HG03354 (cell line): ENCODE measurements around the gene DTD2.
"Not testable (repeated sequence)": the region's sequence is repeated elsewhere in the genome, so short reads cannot be mapped to it uniquely, and the experiment has no call there.

Source experiments
- ATAC-seq: cut with Tn5 transposase; IDR thresholded peaks from one replicate; pipeline ENCODE4 v1.9.1; 2021; ENCODE audit warnings: mild to moderate bottlenecking; ENCODE audit not compliant: unreplicated experiment, poor library complexity, severe bottlenecking

DTD2 gene

GRCh38 chr14:31445703-31446102 is 11.6 kb downstream of the DTD2 start:
- ATAC-seq, result no peak

GRCh38 chr14:31442284-31442683 is 15.0 kb downstream of the DTD2 start:
- ATAC-seq, result no peak

GRCh38 chr14:31441273-31442111 is 15.8 kb downstream of the DTD2 start:
- no peak for ATAC-seq

- ATAC-seq, result no peak
These were observed 17.0 kb downstream of the DTD2 start for GRCh38 chr14:31440280-31440679.

- no peak for ATAC-seq
These were observed 17.7 kb downstream of the DTD2 start for GRCh38 chr14:31439561-31439960.

- not testable (repeated sequence) for ATAC-seq
These were observed 20.1 kb downstream of the DTD2 start for GRCh38 chr14:31437045-31437691.

GRCh38 chr14:31435276-31435675 is 22.0 kb downstream of the DTD2 start:
- no peak for ATAC-seq

GRCh38 chr14:31430634-31431264 is 26.6 kb downstream of the DTD2 start:
- no peak for ATAC-seq

GRCh38 chr14:31429791-31430190 is 27.5 kb downstream of the DTD2 start:
- no peak for ATAC-seq

GRCh38 chr14:31428011-31428410 is 29.3 kb downstream of the DTD2 start:
- ATAC-seq, result no peak

GRCh38 chr14:31426663-31427062 is 30.6 kb downstream of the DTD2 start:
- no peak for ATAC-seq

GRCh38 chr14:31425905-31426304 is 31.4 kb downstream of the DTD2 start:
- no peak for ATAC-seq

GRCh38 chr14:31421200-31421599 is 36.1 kb downstream of the DTD2 start:
- no peak for ATAC-seq

GRCh38 chr14:31420319-31421111 is 36.8 kb downstream of the DTD2 start, which contains the start of gene HEATR5A:
HEATR5A (minus strand) TSS chr14:31420550; CDS start chr14:31402975, 17,575 bp downstream.
- ATAC-seq, result peak; percentile 98

GRCh38 chr14:31419967-31420318 is 37.4 kb downstream of the DTD2 start:
- ATAC-seq, result peak; percentile 24

- no peak for ATAC-seq
These were observed 37.9 kb downstream of the DTD2 start for GRCh38 chr14:31419179-31419966.

GRCh38 chr14:31418440-31418839 is 38.9 kb downstream of the DTD2 start:
- ATAC-seq, result no peak

- ATAC-seq, result no peak
These were observed 43.0 kb downstream of the DTD2 start for GRCh38 chr14:31414190-31414833.

- ATAC-seq, result no peak
These were observed 46.0 kb downstream of the DTD2 start for GRCh38 chr14:31411218-31411727.
